ENCODE measurements around the gene EVA1C.
A peak's percentile ranks its signal among the peaks of the same experiment; 100 is the strongest.

- no peak for TF ChIP-seq CTCF (IDR thresholded peaks at IDR 0.05)
- peak in 1 of 2 donors; percentile 12 for TF ChIP-seq POLR2AphosphoS5 (IDR thresholded peaks at IDR 0.05)
- no peak for TF ChIP-seq POLR2A (IDR thresholded peaks at IDR 0.05)
Measured at GRCh38 chr21:32523988-32524719, 111.6 kb downstream of the EVA1C start.

Measured in upper lobe of left lung (tissue), 4 donors.